Measurements from ENCODE around the gene STRA6.

GRCh38 chr15:74240897-74241614 lies 38.5 kb upstream of the STRA6 start:
- TF ChIP-seq EZH2 (IDR thresholded peaks at IDR 0.05) = no peak
- no peak for TF ChIP-seq POLR2AphosphoS5 (IDR thresholded peaks at IDR 0.05; ENCODE audit: borderline replicate concordance, low read depth, low read length)
